Measurements from ENCODE around the gene VAV2. TPM values are rescaled to one million over a fixed set of nuclear protein-coding genes. Genes with fewer than 3 reads are reported as not detected.

Gene VAV2, protein sequence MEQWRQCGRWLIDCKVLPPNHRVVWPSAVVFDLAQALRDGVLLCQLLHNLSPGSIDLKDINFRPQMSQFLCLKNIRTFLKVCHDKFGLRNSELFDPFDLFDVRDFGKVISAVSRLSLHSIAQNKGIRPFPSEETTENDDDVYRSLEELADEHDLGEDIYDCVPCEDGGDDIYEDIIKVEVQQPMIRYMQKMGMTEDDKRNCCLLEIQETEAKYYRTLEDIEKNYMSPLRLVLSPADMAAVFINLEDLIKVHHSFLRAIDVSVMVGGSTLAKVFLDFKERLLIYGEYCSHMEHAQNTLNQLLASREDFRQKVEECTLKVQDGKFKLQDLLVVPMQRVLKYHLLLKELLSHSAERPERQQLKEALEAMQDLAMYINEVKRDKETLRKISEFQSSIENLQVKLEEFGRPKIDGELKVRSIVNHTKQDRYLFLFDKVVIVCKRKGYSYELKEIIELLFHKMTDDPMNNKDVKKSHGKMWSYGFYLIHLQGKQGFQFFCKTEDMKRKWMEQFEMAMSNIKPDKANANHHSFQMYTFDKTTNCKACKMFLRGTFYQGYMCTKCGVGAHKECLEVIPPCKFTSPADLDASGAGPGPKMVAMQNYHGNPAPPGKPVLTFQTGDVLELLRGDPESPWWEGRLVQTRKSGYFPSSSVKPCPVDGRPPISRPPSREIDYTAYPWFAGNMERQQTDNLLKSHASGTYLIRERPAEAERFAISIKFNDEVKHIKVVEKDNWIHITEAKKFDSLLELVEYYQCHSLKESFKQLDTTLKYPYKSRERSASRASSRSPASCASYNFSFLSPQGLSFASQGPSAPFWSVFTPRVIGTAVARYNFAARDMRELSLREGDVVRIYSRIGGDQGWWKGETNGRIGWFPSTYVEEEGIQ
- 36.2 to 48.7 TPM (median 40.9 TPM) in 5 replicates for total RNA-seq (2022; extraction: Qiagen RNA extraction)

GRCh38 chr9:133991964-133992779, at the start of gene VAV2:
TSS of gene VAV2 (minus strand) at chr9:133992324. CDS start at chr9:133992278, 46 bp downstream.

GRCh38 chr9:134024828-134025605, 32.9 kb upstream of the VAV2 start, which contains the start of gene BRD3OS:
TSS of gene BRD3OS (plus strand) at chr9:134025481. CDS start at chr9:134026748, 1,267 bp downstream.

DNA sequence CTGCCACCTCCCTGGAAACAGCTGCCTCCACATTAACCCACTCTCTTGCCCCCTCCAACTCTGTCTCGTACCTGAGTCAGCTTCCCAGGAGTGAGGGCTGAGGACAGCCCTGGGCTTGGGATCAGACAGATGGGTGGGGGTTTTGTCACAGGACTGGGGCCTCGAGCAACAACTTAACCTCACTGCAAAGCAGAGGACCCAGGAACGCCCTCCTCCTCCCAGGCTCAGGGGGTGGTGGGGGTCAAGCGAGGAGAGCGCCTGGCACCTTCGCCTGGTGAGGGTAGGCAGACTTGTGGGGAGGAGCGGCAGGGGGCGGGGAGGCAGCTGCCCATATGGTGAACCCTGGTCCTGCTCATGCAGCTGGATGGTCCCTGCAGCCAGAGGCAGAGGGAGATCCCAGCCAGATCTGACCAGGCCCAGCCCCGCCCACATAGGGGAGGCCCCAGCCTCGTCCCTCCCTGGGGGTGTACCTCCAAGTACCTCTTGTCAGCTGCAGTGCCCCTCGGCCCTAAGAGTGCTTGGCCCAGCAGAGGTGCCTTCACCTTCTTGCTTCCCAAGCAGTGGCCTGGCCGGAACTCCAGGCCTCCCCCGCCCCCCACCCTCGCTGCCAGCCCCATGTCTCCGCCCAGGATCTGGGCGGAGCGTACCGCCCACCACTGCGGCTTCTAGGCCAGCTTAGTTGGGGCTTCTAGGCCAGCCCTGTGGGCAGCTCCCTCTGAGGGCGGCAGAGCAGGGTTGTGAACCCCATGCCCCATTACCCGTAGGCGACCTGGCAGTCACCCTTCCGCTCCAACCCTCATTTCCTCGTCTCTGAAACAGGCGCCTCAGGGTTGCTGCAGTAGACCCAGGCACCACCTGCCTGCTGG, 254.1 kb downstream of the VAV2 start, which contains the start of gene SARDH:
Gene SARDH, minus strand, starts transcription at position 579 of the 866 bp plus-strand sequence. CDS start 4,179 bp downstream, outside the sequence.

Other genes starting within 250 kb of the VAV2 start
- gene BRD3OS, start 33.2 kb upstream of the VAV2 start, total RNA-seq (2022; extraction: Qiagen RNA extraction) = 14.7 to 19.7 TPM (median 18.6 TPM) in 5 replicates
- 15.0 to 21.6 TPM (median 19.9 TPM) in 5 replicates for gene BRD3, start 75.7 kb upstream of the VAV2 start, total RNA-seq (2022; extraction: Qiagen RNA extraction)
- 54.3 to 65.8 TPM (median 62.8 TPM) in 5 replicates for gene WDR5, start 143.8 kb upstream of the VAV2 start, total RNA-seq (2022; extraction: Qiagen RNA extraction)
- not detected in 5 replicates for gene RNU6ATAC, start 172.2 kb upstream of the VAV2 start, total RNA-seq (2022; extraction: Qiagen RNA extraction)

Data from A549 treated with CORT108297 at 1 μM for 4 hours (cell line).